ENCODE measurements around the gene MSX2. TPM values are rescaled to one million over a fixed set of nuclear protein-coding genes. Genes with fewer than 3 reads are reported as not detected.
A peak's percentile ranks its signal among the peaks of the same experiment; 100 is the strongest.

MSX2 gene
- total and polyA plus RNA-seq, 2 donors (not counting 1 experiment from before 2014, with no cell fraction given) = 1.3 to 4.5 TPM

- Histone ChIP-seq H3K9me3 (ENCODE audit: control insufficient read depth, insufficient read depth, low read depth, low read length) (no peaks in the 10 kb centered on the region), H3K4me1 (ENCODE audit: control insufficient read depth, extremely low read depth, insufficient read depth, low read length) (no peaks in the 10 kb centered on the region), H3K9ac (ENCODE audit: insufficient read depth, low read length) (no peak overlapping the region), H3K27me3 (ENCODE audit: control insufficient read depth, insufficient read depth, low read length) (peaks cover 16% of the 10 kb centered on the region), H3K36me3 (ENCODE audit: control insufficient read depth, insufficient read depth, low read length) (no peaks in the 10 kb centered on the region), H3K4me3 (replicated peaks in 1 of 4; ENCODE audit: control extremely low read depth in 1 of 4, insufficient read depth in 1 of 4, low read depth in 3 of 4, low read length in 4 of 4) (no peak overlapping the region), H2AFZ (ENCODE audit: low read length) (no peak overlapping the region), H3K79me2 (ENCODE audit: control insufficient read depth, insufficient read depth, low read length) (no peaks in the 10 kb centered on the region), H4K20me1 (ENCODE audit: control insufficient read depth, extremely low read depth, insufficient read depth, low read length) (no peaks in the 10 kb centered on the region), H3K27ac (ENCODE audit: insufficient read depth, low read length) (no peak overlapping the region), H3K4me2 (ENCODE audit: extremely low read depth, insufficient read depth, low read length) (no peak overlapping the region)
- no peak for DNase-seq (ENCODE audit: low read depth in 2 of 2)
- TF ChIP-seq, protein P1, sequence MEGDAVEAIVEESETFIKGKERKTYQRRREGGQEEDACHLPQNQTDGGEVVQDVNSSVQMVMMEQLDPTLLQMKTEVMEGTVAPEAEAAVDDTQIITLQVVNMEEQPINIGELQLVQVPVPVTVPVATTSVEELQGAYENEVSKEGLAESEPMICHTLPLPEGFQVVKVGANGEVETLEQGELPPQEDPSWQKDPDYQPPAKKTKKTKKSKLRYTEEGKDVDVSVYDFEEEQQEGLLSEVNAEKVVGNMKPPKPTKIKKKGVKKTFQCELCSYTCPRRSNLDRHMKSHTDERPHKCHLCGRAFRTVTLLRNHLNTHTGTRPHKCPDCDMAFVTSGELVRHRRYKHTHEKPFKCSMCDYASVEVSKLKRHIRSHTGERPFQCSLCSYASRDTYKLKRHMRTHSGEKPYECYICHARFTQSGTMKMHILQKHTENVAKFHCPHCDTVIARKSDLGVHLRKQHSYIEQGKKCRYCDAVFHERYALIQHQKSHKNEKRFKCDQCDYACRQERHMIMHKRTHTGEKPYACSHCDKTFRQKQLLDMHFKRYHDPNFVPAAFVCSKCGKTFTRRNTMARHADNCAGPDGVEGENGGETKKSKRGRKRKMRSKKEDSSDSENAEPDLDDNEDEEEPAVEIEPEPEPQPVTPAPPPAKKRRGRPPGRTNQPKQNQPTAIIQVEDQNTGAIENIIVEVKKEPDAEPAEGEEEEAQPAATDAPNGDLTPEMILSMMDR (conservative IDR thresholded peaks at IDR 0.05 in 1 of 2, IDR thresholded peaks at IDR 0.05 in 1 of 2; ENCODE audit: low read depth in 1 of 2, low read length in 2 of 2) = no peak
- no peak for TF ChIP-seq EZH2 (IDR thresholded peaks at IDR 0.05; ENCODE audit: low read length, missing control alignments)
Measured at GRCh38 chr5:174729075-174729680, 4.8 kb downstream of the MSX2 start.

GRCh38 chr5:174731214-174732035 is 7.0 kb downstream of the MSX2 start:
- Histone ChIP-seq H3K4me1 (ENCODE audit: control insufficient read depth, extremely low read depth, insufficient read depth, low read length) (no peaks in the 10 kb centered on the region), H4K20me1 (ENCODE audit: control insufficient read depth, extremely low read depth, insufficient read depth, low read length) (no peaks in the 10 kb centered on the region), H3K36me3 (ENCODE audit: control insufficient read depth, insufficient read depth, low read length) (no peaks in the 10 kb centered on the region), H3K4me3 (replicated peaks in 1 of 4; ENCODE audit: control extremely low read depth in 1 of 4, insufficient read depth in 1 of 4, low read depth in 3 of 4, low read length in 4 of 4) (peak overlapping the region in 1 of 4 experiments; percentile 19), H3K27ac (ENCODE audit: insufficient read depth, low read length) (no peak overlapping the region), H3K27me3 (ENCODE audit: control insufficient read depth, insufficient read depth, low read length) (peaks cover 30% of the 10 kb centered on the region), H3K4me2 (ENCODE audit: extremely low read depth, insufficient read depth, low read length) (no peak overlapping the region), H2AFZ (ENCODE audit: low read length) (no peak overlapping the region), H3K79me2 (ENCODE audit: control insufficient read depth, insufficient read depth, low read length) (no peaks in the 10 kb centered on the region), H3K9me3 (ENCODE audit: control insufficient read depth, insufficient read depth, low read depth, low read length) (no peaks in the 10 kb centered on the region), H3K9ac (ENCODE audit: insufficient read depth, low read length) (no peak overlapping the region)
- TF ChIP-seq, protein P1 (conservative IDR thresholded peaks at IDR 0.05 in 1 of 2, IDR thresholded peaks at IDR 0.05 in 1 of 2; ENCODE audit: low read depth in 1 of 2, low read length in 2 of 2) = no peak
- TF ChIP-seq EZH2 (IDR thresholded peaks at IDR 0.05; ENCODE audit: low read length, missing control alignments) = peak; percentile 45
- no peak for DNase-seq (ENCODE audit: low read depth in 2 of 2)

Measured in fibroblast of lung (primary cell).